ENCODE data around the gene GPR55.

GPR55 gene

GRCh38 chr2:230900336-230900995, 24.6 kb downstream of the GPR55 start:
- no peak for DNase-seq (ENCODE audit: low spot score)

DNA sequence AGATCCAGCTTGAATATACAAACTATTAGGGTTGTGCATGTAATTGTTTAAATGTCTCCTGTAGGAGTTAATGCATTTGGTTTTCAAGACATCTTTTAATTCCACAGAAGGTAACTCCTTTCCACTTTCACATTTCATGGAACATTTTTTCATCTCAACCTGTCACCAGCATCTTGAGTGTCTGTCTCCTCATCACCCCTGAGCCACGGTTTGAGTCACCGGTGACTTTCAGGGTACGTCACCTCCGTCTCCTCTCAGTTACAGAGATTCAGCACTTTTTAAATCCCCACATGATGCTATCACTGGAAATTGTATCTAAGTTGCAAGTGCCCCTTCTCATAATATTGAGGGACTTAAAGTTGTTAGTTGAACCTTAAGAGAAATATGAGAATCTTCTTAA, 25.3 kb downstream of the GPR55 start:
- DNase-seq (ENCODE audit: low spot score) = no peak

DNA sequence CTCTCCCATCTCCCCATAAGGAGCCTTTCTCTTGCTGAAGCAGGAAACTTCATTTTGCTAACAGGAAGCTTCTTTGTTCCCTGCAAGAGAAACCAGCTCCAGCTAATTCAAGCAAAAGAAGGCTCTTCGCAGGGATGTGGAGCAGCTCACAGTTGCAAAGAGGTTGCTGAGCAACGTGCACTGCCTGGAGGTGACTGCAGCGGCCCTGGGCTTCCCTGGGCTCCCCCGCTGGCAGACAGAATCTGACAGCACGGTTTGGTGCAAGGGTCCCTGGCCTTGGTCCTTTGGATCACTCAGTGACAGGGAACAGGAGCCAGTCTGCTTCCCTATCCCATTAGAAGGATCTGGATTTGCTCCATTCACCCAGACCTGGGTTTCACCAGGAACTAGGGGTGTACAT, 25.8 kb downstream of the GPR55 start:
- DNase-seq (ENCODE audit: low spot score) = no peak

- DNase-seq (ENCODE audit: low spot score) = no peak
Observed at GRCh38 chr2:230898713-230899091, 26.3 kb downstream of the GPR55 start.

DNA sequence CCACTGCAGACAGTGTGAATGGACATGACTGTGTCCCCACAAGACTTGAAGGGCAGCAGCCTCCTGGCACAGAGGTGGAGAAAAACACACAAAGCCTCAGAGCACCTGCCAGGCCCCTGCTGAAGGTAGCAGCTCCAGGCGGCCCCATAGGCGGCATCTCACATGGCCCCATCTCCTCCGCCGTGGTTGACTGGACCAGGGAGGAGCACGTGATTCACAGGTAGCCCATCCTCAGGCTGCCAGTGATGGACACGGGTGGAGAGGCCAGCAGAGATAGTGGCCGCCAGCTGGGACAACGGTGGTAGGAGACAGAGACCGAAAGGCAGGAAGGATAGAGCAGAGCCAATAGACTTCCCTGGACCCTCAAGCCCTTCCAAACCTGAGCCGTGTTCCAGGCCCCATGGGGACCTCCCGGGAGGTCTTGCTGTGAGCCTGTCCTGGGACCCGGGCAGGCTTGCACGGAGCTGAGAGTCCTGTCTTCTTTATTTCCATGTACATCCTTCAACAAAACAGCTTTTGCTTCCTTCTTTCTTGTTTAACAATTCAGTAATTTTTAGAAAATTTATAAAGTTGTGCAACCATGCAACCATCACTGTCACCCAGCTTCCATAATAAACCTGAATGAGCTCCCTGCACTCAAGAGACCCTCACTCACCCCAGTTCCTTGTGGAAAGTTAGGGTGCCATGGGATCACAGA, 26.9 kb downstream of the GPR55 start:
- no peak for DNase-seq (ENCODE audit: low spot score)

- DNase-seq (ENCODE audit: low spot score) = no peak
Observed at GRCh38 chr2:230896346-230897115, 28.5 kb downstream of the GPR55 start.

DNA sequence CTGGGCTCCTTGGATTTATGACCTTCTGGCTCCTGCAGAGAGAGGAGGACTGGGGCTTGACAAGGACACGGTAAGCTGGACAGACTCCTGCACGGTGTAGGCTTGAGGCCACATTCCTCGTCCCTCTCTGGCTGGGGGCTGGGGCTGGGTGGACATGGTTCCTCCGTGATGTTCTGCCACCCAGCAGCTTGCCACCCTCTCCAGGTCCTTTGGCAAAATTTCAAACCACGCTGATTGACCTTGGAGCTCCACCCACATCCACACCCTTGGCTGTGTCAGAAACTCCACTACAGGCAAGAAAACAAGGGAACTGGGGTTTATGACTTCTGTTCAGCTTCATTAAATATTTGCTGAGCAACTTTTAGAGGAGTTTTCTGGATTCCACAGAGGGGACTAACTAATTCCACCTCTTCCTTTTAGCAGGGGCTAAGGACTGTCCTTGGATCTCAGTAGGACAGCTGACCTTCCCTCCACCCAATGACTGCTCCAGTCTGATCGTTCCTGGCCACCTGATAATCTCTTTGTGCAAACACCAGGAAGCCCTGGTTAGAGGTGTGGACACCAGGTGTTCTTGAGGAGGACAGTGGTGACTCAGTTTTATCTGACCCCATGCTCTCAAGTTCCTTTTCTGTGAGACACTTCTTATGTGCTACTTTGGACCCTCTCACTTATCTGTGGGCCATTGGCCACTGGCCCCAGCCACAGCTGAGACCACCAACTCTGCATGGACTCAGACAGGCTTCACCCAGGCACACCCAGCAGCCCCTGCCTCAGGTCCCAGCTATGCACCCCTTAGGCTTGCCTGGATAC, 29.3 kb downstream of the GPR55 start:
- peak; percentile 27 for DNase-seq (ENCODE audit: low spot score)

GRCh38 chr2:230893841-230894781, 30.9 kb downstream of the GPR55 start:
- no peak for DNase-seq (ENCODE audit: low spot score)

DNA sequence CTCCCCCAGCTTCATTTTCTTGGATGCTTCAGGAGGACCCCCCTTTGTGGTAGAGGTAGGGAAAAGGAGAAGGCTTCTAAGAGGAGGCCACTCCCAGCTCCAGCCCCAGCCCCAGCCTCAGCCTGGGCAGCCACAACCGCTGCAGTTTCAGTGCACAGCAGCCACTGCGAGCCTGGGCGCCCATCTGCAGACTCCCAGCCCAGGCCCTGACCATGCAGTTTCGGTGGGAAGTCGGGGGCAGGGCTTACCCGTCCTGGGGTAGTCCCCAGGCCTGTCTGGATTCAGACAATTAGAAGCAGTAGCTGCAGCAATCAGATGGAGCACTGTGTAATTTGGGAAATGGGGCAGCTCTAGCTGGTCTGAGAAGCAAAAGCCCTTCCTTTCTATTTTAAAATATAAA, 31.7 kb downstream of the GPR55 start:
- DNase-seq (ENCODE audit: low spot score) = no peak

- no peak for DNase-seq (ENCODE audit: low spot score)
Observed at GRCh38 chr2:230891509-230891908, 33.5 kb downstream of the GPR55 start.

- no peak for DNase-seq (ENCODE audit: low spot score)
Observed at GRCh38 chr2:230891064-230891463, 34.0 kb downstream of the GPR55 start.

DNA sequence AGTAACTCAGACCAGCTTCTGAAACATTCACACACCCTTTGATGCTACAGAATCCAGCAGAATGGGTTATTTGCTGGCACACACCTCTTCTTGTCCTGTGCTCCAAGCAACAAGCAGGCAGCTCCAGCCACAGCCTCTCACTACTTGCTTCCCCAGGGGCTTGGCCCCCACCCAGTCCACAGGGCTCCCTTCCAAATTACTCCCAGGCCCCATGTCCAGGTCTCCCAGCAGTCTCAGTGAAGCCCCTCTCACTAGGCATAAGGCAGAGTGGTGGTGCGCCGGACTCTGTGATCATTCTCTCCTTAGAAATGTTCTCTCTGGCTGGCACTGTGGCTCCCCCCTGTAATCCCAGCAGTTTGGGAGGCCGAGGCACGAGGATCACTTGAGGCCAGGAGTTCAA, 34.4 kb downstream of the GPR55 start:
- no peak for DNase-seq (ENCODE audit: low spot score)

DNA sequence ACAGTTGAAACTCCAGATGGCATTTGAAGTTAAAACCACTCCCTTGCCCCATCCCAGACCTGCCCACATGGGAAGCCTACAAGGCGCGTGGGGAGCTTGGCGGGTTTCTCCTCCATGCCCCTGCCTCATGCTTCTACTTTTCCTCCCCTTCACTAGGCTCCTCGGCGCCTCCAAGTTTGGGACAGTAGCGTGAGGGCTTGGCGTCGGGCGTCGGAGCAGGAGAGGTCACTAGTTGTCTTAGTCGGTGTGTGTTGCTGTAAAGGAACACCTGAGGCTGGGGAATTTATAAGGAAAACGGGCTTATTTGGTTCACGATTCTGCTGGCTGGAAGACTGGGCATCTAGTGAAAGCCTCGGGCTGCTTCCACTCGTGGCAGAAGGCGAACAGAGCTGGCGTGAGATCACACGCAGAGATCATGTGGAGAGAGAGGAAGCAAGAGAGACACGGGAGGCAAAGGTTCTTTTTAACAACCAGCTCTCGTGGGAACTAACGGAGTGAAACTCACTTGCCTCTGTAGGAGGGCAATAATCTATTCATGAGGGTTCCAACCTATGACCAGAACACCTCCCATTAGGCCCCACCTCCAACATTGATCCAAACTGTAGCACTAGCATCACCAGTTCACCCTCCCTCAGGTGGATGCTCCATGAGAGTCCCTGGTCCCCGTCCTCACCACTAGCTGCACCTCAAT, 35.0 kb downstream of the GPR55 start:
- no peak for DNase-seq (ENCODE audit: low spot score)

DNA sequence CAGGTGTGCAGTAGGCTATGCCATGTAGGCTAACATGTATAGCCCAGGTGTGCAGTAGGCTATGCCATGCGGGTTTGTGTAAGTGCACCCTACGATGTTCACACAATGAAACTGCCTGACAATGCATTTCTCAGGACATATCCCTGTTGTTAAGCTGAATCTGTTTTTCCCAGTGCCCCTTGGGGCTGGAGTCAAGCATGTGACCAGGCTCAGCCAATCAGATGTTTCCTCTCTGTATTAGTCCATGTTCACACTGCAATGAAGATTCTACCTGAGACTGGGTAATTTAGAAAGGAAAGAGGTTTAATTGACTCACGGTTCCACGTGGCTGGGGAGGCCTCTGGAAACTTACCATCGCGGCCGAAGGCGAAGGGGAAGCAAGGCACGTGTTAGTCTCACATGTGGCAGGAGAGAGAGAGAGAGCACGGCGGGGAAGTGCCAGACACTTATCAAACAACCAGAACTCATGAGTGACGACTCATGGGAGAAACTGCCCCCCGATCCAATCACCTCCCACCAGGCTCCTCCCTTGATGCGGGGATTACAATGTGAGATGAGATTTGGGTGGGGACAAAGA, 36.1 kb downstream of the GPR55 start:
- DNase-seq (ENCODE audit: low spot score) = no peak

DNA sequence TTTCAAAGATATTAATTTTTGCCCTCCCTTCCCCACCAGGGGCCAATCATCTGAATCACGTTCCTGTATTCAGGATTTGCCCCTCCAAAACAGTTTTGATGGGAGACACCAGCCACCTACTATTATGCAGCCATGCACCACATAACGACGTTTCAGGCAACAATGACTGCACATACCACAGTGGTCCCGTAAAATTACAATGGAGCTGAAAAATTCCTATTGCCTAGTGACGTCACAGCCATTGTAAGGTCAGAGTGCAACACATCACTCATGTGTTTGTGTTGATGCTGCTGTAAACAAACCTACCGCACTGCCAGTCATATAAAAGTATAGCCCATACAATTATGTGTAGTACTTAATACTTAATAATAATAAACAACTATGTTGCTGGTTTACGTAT, 37.7 kb downstream of the GPR55 start:
- DNase-seq (ENCODE audit: low spot score) = no peak

- no peak for DNase-seq (ENCODE audit: low spot score)
Observed at GRCh38 chr2:230886671-230887071, 38.4 kb downstream of the GPR55 start.

DNA sequence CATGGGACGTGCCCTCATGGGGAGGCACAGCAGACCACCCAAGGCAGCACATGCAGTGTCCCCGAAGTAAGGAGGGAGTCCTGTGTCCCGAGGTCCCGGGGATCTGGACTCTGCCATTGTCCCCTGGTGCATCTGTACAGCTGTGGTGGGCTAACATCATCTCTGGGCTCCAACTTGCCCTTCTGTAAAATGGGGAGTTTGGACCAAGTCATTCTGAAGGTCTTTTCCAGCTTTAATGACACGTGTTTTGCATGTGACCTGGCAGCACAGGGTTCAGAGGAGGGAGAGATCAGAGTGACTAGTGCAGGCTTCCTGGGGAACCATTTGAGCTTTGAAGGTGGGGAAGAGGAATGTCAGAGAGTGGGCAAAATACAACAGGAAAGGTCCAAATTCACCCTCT, 38.8 kb downstream of the GPR55 start:
- DNase-seq (ENCODE audit: low spot score) = no peak

DNA sequence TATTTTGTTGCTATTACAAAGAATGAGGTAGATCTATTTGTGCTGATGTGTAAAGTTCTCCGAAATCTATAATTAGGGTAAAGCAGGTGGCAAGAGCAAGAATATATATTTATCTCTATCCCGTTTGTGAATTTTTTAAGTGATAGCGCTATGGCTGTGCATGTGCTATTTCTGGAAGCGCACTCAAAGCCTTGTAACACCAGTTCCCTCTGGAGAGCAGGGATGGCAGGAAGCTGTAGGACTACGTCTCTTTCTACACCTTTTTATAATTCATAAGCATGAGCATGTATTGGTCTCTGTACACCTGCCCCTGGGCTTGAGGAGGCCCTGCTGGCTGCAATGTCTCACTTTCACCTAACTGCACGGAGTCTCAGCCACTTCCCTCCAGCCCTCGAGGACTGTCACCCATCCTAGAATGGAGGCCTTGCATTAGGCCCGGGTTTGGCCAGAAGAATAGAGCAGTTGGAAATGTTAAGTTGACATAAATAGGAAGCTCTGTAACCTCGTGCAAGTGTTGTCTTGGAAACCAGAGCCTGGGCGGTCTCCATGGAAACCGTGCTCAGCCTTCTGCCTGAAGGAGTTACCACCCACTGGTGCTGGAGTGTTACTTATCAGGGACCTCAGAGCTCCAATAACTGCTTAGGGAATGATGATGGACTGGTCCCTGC, 39.4 kb downstream of the GPR55 start:
- no peak for DNase-seq (ENCODE audit: low spot score)

DNA sequence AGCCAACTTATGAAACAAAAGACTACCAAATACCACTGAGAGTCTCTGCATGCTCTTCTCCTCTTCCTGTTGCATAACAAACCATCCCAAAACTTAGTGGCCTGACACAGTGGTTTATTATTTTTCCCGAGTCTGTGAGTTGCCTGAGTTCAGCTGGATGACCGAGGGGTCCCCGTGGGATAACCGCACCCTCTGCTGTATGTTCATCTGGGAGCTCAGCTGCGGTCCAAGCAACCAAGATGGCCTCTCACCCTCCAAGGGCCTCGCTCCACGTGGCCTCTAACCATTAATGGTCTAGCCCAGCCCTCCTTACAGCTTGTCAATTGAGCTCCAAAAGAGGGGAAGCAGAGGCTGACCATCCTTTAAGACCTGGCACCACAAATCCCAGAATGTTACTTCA, 43.2 kb downstream of the GPR55 start:
- DNase-seq (ENCODE audit: low spot score) = no peak

GRCh38 chr2:230879891-230880290, 45.2 kb downstream of the GPR55 start:
- DNase-seq (ENCODE audit: low spot score) = no peak

All from SW480 (cell line).